MCF 10A (cell line): Measurements from ENCODE around the gene ITGA5. TPM values are rescaled to one million over a fixed set of nuclear protein-coding genes. Genes with fewer than 3 reads are reported as not detected.

Source experiments
- BruUV-seq: library from RNA; stranded (reverse); fragments of 400-500 nt; replicated peaks from 2 replicates; lab custom pipeline; 2021; lab: Mats Ljungman, UMichigan
- CTCF ChIA-PET: fragments of 300-600 bp; sonication (Branson Sonifier 250); formaldehyde crosslinking; extraction: SDS; loops from one replicate; lab custom pipeline; 2021; ENCODE audit warnings: antibody characterized with exemption, inconsistent platforms; lab: Yijun Ruan, JAX
- POLR2A ChIA-PET: fragments of 300-600, 350-650 bp; sonication (Branson Sonifier 250); formaldehyde crosslinking; extraction: SDS; loops from one replicate; lab custom pipeline; 2020; ENCODE audit warnings: antibody characterized with exemption, inconsistent platforms; lab: Yijun Ruan, JAX
- DNase-seq: peaks from one replicate; pipeline ENCODE4 v3.0.0-alpha.2; 2018; ENCODE audit not compliant: unreplicated experiment
- H3K27ac Mint-ChIP-seq: one replicate; pipeline ENCODE4 v1.8.0; 2022; ENCODE audit warnings: mild to moderate bottlenecking, low read depth, mixed read lengths; ENCODE audit not compliant: unreplicated experiment
- H3K27me3 Mint-ChIP-seq: one replicate; pipeline ENCODE4 v1.8.0; 2022; ENCODE audit warnings: mixed read lengths; ENCODE audit not compliant: insufficient read depth, unreplicated experiment
- H3K36me3 Mint-ChIP-seq: one replicate; pipeline ENCODE4 v1.8.0; 2022; ENCODE audit warnings: mild to moderate bottlenecking, moderate library complexity, mixed read lengths; ENCODE audit not compliant: insufficient read depth, unreplicated experiment
- H3K4me1 Mint-ChIP-seq: one replicate; pipeline ENCODE4 v1.8.0; 2022; ENCODE audit warnings: mixed read lengths; ENCODE audit not compliant: insufficient read depth, unreplicated experiment
- H3K4me3 Mint-ChIP-seq: one replicate; pipeline ENCODE4 v1.8.0; 2022; ENCODE audit warnings: mild to moderate bottlenecking, moderate library complexity, mixed read lengths; ENCODE audit not compliant: unreplicated experiment
- H3K9me3 Mint-ChIP-seq: one replicate; pipeline ENCODE4 v1.8.0; 2022; ENCODE audit warnings: mixed read lengths; ENCODE audit not compliant: unreplicated experiment
- intact Hi-C: fragments of 100-400 bp; cut with micrococcal nuclease; formaldehyde crosslinking; loops from 2 replicates; pipeline ENCODE4 v1.14.1; 2022
- total RNA-seq: library from RNA; stranded (reverse); gene quantifications from 2 replicates; pipeline ENCODE4 v1.2.3, GENCODE V29; 2022
- TF ChIP-seq, protein P1 (sequence below): fragments of 200-600 bp; IDR thresholded peaks from one replicate; pipeline ENCODE4 v1.8.0; 2022; ENCODE audit warnings: antibody characterized with exemption, mild to moderate bottlenecking; ENCODE audit not compliant: unreplicated experiment

The ITGA5 gene
- total RNA-seq, 1 experiment from 2014 or later, result 110 TPM

DNA sequence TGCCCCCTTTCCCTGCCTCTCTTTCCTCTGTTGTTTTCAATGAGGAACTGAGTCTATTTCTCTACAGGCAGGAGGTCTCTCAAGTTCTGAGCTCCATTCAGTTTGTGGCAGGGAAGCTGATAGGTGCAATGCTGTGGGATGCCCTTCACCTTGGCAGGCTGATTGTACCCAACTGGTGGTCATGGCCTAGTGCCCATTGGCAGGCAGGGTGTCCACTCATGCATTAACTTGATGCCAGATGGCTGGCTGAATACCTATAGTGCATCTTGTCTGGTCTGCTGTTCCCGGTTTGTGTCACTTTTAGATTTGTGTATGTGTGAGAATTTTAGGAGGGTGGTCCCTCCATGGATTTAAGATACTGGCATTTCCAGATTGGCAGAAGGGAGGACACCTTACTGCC is 20.0 kb upstream of the ITGA5 start:
- Mint-ChIP-seq H3K36me3 (no peaks in the 10 kb centered on the region), H3K27ac (peak overlapping the region; percentile 22), H3K4me3 (no peak overlapping the region), H3K4me1 (peaks cover 13% of the 10 kb centered on the region), H3K9me3 (no peaks in the 10 kb centered on the region), H3K27me3 (no peaks in the 10 kb centered on the region)
- intact Hi-C loops, result loop anchor here (1.0 kb wide), 2 partner anchors 40 to 71 kb away; no protein-coding TSS in a partner anchor
- POLR2A ChIA-PET, result interaction anchor here (0.6 to 5.0 kb wide), 7 partner anchors 12 to 127 kb away, joined by 3 to 52 read pairs (median 3); no protein-coding TSS in a partner anchor
- no peak for DNase-seq
- TF ChIP-seq, protein P1, sequence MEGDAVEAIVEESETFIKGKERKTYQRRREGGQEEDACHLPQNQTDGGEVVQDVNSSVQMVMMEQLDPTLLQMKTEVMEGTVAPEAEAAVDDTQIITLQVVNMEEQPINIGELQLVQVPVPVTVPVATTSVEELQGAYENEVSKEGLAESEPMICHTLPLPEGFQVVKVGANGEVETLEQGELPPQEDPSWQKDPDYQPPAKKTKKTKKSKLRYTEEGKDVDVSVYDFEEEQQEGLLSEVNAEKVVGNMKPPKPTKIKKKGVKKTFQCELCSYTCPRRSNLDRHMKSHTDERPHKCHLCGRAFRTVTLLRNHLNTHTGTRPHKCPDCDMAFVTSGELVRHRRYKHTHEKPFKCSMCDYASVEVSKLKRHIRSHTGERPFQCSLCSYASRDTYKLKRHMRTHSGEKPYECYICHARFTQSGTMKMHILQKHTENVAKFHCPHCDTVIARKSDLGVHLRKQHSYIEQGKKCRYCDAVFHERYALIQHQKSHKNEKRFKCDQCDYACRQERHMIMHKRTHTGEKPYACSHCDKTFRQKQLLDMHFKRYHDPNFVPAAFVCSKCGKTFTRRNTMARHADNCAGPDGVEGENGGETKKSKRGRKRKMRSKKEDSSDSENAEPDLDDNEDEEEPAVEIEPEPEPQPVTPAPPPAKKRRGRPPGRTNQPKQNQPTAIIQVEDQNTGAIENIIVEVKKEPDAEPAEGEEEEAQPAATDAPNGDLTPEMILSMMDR, result no peak
- CTCF ChIA-PET, result interaction anchor here (0.5 to 33.3 kb wide), 23 partner anchors 11 to 1680 kb away, joined by 3 to 982 read pairs (median 4); partner anchors contain the start of gene ITGA5
- no TSS peak for BruUV-seq

DNA sequence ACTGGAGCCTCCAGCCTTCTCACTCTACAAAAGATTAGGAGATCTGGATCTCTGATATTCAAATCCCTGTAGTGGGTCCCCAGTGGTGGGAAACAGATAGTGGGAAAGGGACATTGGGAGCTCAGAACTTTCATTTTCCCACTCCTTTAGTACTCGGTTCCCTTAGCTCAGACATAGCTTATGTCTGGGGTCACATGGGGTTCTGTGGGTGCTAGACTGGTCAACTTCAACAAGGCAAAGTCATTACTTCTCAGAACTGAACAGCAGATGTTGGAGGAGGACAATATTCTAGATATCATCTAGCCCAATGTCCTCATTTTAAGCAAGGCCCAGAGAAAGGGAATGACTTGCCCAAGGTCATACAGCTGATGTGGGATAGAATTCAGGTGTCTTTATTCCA is 19.5 kb upstream of the ITGA5 start:
- H3K36me3 Mint-ChIP-seq, result no peaks in the 10 kb centered on the region
- intact Hi-C loops, result no loop called here
- H3K4me1 Mint-ChIP-seq, result peaks cover 13% of the 10 kb centered on the region
- H3K27ac Mint-ChIP-seq, result no peak overlapping the region
- no peak for DNase-seq
- H3K9me3 Mint-ChIP-seq, result no peaks in the 10 kb centered on the region
- CTCF ChIA-PET, result interaction anchor here (0.5 to 33.3 kb wide), 19 partner anchors 10 to 1413 kb away, joined by 3 to 982 read pairs (median 6); partner anchors contain the start of gene ITGA5
- H3K27me3 Mint-ChIP-seq, result no peaks in the 10 kb centered on the region
- H3K4me3 Mint-ChIP-seq, result no peak overlapping the region
- no TSS peak for BruUV-seq
- POLR2A ChIA-PET, result interaction anchor here (1.1 to 5.0 kb wide), 3 partner anchors 28 to 40 kb away, joined by 3 to 52 read pairs (median 4); no protein-coding TSS in a partner anchor
- TF ChIP-seq, protein P1, result no peak

DNA sequence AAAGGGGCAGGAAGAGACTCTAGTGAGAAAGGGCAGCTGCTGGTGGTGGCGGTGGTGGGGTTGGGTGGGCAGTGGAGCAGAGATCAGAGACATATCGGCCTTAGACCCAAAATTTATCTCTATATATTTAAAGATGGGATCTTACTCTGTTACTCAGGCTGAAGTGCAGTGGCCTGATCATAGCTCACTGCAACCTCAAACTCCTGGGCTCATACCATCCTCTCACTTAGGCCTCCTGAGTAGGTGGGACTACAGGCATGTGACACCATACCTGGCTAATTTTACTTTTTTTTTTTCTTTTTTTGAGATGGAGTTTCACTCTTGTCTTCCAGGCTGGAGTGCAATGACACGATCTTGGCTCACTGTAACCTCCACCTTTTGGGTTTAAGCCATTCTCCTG is 18.6 kb upstream of the ITGA5 start:
- Mint-ChIP-seq H3K36me3 (no peaks in the 10 kb centered on the region), H3K9me3 (no peaks in the 10 kb centered on the region), H3K27me3 (no peaks in the 10 kb centered on the region), H3K4me3 (no peak overlapping the region), H3K4me1 (peaks cover 20% of the 10 kb centered on the region), H3K27ac (no peak overlapping the region)
- TF ChIP-seq, protein P1, result no peak
- BruUV-seq, result no TSS peak
- POLR2A ChIA-PET, result interaction anchor here (0.7 to 5.0 kb wide), 4 partner anchors 20 to 39 kb away, joined by 3 to 52 read pairs (median 4); no protein-coding TSS in a partner anchor
- intact Hi-C loops, result no loop called here
- CTCF ChIA-PET, result interaction anchor here (0.6 to 33.3 kb wide), 11 partner anchors 9 to 136 kb away, joined by 3 to 982 read pairs (median 30); partner anchors contain the start of gene ITGA5
- no peak for DNase-seq

DNA sequence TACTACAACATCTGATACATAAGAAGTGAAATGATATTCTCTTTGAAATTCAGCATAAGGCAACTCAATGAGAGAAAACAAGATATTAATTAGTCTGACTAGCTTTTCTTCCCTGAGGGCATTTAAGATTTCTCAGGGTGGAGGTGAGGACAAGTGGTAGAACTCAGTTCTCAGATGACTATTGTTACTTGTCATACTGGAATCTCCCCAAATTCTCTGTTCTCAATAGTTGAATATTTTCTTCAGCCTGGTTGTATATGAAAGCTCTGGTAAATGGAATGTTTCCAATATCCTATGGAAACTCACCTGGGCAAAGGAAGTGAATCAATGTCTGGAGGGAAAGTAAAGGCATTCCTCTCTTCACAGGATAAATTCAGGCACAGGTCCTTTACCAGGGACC is 18.2 kb upstream of the ITGA5 start:
- no peak overlapping the region for H3K27ac Mint-ChIP-seq
- intact Hi-C loops, result no loop called here
- TF ChIP-seq, protein P1, result no peak
- peak; percentile 13 for DNase-seq
- H3K4me1 Mint-ChIP-seq, result peaks cover 25% of the 10 kb centered on the region
- ChIA-PET CTCF (interaction anchor here (0.6 to 33.3 kb wide), 9 partner anchors 9 to 58 kb away, joined by 3 to 982 read pairs (median 35); partner anchors contain the start of gene ITGA5), POLR2A (interaction anchor here (0.7 to 5.0 kb wide), 5 partner anchors 19 to 45 kb away, joined by 3 to 52 read pairs (median 4); no protein-coding TSS in a partner anchor)
- no peaks in the 10 kb centered on the region for H3K36me3 Mint-ChIP-seq
- H3K4me3 Mint-ChIP-seq, result no peak overlapping the region
- BruUV-seq, result no TSS peak
- no peaks in the 10 kb centered on the region for H3K9me3 Mint-ChIP-seq
- no peaks in the 10 kb centered on the region for H3K27me3 Mint-ChIP-seq
